Testis (tissue), 3 donors: Measurements from ENCODE around the gene PFN3. TPM values are rescaled to one million over a fixed set of nuclear protein-coding genes. Genes with fewer than 3 reads are reported as not detected.

Source experiments
- DNase-seq: peaks from one replicate; pipeline ENCODE4 v3.0.0-alpha.2; 2019
- H3K27ac ChIP-seq, 2 donors: fragments of 200-600 bp; sonication (generic); one replicate each; pipeline ENCODE4 v1.5.1; 2019
- H3K27me3 ChIP-seq: fragments of 200-600 bp; sonication (generic); one replicate; pipeline ENCODE4 v1.5.1; 2019
- H3K36me3 ChIP-seq: fragments of 200-600 bp; sonication (generic); one replicate; pipeline ENCODE4 v1.5.1; 2017; ENCODE audit warnings: low read depth; ENCODE audit errors: missing control alignments
- H3K4me1 ChIP-seq: fragments of 200-600 bp; sonication (generic); one replicate; pipeline ENCODE4 v1.5.1; 2019
- H3K4me3 ChIP-seq, 2 donors: fragments of 200-600 bp; sonication (generic); one replicate each; pipeline ENCODE4 v1.5.1; 2017 to 2019
- H3K9me3 ChIP-seq: fragments of 200-600 bp; sonication (generic); one replicate; pipeline ENCODE4 v1.5.1; 2017
- POLR2A ChIP-seq: fragments of 450-650 bp; IDR thresholded peaks from one replicate; pipeline ENCODE4 v1.6.1; 2017; ENCODE audit warnings: antibody characterized with exemption, mild to moderate bottlenecking, moderate library complexity
- WGBS, 2 donors: methylation state at CpG; one replicate each; pipeline ENCODE4 v1.1.5; 2018; 5-methylcytosine and 5-hydroxymethylcytosine counted together
- intact Hi-C: fragments of 100-400 bp; cut with DNase I; formaldehyde crosslinking; loops from one replicate; pipeline ENCODE4 v1.15.1; 2023; ENCODE audit warnings: low total_unique reads
- polyA plus RNA-seq: library from polyadenylated mRNA; stranded (reverse); fragments of 350-450 nt; fragmentation: Illumina TruSeq; extraction: RNeasy Lipid Tissue Mini Kit (QIAGEN cat#74804); gene quantifications from one replicate; pipeline ENCODE4 v1.2.3, GENCODE V29; 2014; ENCODE audit warnings: low read depth, low replicate concordance; ENCODE audit not compliant: insufficient read depth
- total RNA-seq, 2 donors: library from RNA; depleted of rRNA; stranded (reverse); fragments of >200 nt; gene quantifications; one replicate each; pipeline ENCODE4 v1.2.3, GENCODE V29; 2016
- TF ChIP-seq, protein P1 (sequence below), 3 experiments: fragments of 450-650 bp in 2 of 3; fragments of 200-600 bp in 1 of 3; sonication (generic) in 1 of 3; IDR thresholded peaks; one replicate each; pipeline ENCODE4 v1.5.1; 2016 to 2019; ENCODE audit warnings: antibody characterized with exemption in 3 of 3, mild to moderate bottlenecking in 2 of 3, moderate library complexity in 1 of 3

PFN3 gene
- total and polyA plus RNA-seq, 3 donors from 2014 or later, result 7.4 to 45.7 (median 27.5) TPM

- H3K36me3 ChIP-seq, result no peaks in the 10 kb centered on the region
- no peaks in the 10 kb centered on the region for H3K27me3 ChIP-seq
- intact Hi-C loops, result no loop called here
- no peaks in the 10 kb centered on the region for H3K9me3 ChIP-seq
- TF ChIP-seq, protein P1, sequence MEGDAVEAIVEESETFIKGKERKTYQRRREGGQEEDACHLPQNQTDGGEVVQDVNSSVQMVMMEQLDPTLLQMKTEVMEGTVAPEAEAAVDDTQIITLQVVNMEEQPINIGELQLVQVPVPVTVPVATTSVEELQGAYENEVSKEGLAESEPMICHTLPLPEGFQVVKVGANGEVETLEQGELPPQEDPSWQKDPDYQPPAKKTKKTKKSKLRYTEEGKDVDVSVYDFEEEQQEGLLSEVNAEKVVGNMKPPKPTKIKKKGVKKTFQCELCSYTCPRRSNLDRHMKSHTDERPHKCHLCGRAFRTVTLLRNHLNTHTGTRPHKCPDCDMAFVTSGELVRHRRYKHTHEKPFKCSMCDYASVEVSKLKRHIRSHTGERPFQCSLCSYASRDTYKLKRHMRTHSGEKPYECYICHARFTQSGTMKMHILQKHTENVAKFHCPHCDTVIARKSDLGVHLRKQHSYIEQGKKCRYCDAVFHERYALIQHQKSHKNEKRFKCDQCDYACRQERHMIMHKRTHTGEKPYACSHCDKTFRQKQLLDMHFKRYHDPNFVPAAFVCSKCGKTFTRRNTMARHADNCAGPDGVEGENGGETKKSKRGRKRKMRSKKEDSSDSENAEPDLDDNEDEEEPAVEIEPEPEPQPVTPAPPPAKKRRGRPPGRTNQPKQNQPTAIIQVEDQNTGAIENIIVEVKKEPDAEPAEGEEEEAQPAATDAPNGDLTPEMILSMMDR (IDR thresholded peaks at IDR 0.05), result no peak
- no peak for TF ChIP-seq POLR2A
- WGBS, 2 donors, result 1% methylated on average over 30 of the region's 52 CpGs; no CpG with 5 or more reads in 1 of the 2 donors
- H3K27ac ChIP-seq, result no peak overlapping the region
- peak overlapping the region; percentile 59 to 65 for H3K4me3 ChIP-seq
- DNase-seq, result peak; percentile 71
- peaks cover 16% of the 10 kb centered on the region for H3K4me1 ChIP-seq
These were observed 46.7 kb upstream of the PFN3 start for GRCh38 chr5:177447066-177447610.

DNA sequence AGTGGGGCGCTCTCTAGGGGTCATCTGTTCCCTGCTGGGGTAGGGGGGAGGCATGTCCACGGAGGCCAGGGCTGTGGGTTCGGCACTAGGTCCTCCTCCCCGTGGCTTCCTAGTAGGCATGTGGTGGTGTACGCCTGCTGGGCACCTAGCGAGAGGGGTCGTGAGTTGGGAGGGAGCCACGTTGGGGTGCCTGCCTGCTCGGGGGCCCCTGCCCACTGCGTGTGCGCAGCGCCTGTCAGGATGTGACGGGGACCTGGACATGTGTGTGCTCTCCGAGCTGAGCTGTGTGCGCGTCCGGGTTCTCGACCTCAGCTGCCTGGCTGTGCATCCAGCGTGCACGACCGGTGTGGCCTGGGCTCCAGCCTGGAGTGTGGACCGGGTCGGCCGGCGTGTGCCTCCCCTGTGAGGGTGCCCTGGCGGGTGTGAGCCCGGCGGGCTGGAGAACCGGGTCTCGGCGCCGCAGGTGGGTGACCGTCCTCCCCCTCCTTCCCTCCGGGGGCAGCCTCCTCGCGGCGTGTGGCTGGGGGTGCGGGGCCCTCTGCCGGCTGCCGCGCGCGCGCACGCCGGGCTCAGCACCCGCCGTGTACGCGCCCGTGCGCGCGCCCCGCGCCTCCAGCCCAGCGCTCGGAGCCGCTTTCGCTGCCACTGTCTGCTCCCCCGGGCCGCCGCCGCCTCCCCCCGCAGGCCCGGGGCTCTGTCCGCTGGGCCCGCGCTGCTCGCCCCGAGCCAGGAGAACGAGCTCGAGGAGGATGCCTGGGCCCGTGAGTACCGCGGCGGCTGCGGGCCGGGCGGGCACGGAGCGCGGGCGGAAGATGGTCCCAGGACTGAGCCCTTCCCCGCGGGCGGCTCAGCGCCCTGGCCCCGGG, 46.0 kb upstream of the PFN3 start, which contains the start of gene PRR7:
Gene PRR7, plus strand, starts transcription at position 615 of the 866 bp plus-strand sequence. CDS start 8,254 bp downstream, outside the sequence.
- Histone ChIP-seq H3K4me1 (peaks cover 16% of the 10 kb centered on the region), H3K27me3 (no peaks in the 10 kb centered on the region), H3K4me3 (peak within 1 kb of the TSS; percentile 59 to 65), H3K36me3 (no peaks in the 10 kb centered on the region), H3K9me3 (no peaks in the 10 kb centered on the region), H3K27ac (no peak within 1 kb of the TSS)
- intact Hi-C loops, result no loop called here
- peak; percentile 79 for DNase-seq
- TF ChIP-seq POLR2A, result no peak
- TF ChIP-seq, protein P1 (IDR thresholded peaks at IDR 0.05), result no peak
- 0 to 1% methylated on average over 3 to 76 of the region's 89 CpGs for WGBS, 2 donors

DNA sequence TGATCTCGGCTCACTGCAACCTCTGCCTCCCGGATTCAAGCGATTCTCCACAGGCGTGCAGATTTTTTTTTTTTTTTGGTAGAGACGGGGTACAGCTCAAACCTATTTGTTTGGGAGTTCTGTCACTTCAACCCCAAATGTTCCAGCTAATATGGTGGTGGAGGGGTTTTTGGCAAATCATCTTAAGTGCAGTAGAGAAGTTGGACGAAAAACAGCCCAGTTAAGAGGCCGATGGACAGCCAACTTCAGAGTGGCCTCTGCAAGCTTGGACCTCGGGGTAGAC, 45.4 kb upstream of the PFN3 start:
- Histone ChIP-seq H3K27ac (no peak overlapping the region), H3K36me3 (no peaks in the 10 kb centered on the region), H3K4me1 (peaks cover 16% of the 10 kb centered on the region), H3K9me3 (no peaks in the 10 kb centered on the region), H3K27me3 (no peaks in the 10 kb centered on the region), H3K4me3 (peak overlapping the region; percentile 59 to 65)
- 5 to 8% methylated on average over 6 to 8 of the region's 8 CpGs for WGBS, 2 donors
- intact Hi-C loops, result no loop called here
- no peak for TF ChIP-seq POLR2A
- TF ChIP-seq, protein P1 (IDR thresholded peaks at IDR 0.05), result no peak
- DNase-seq, result no peak

GRCh38 chr5:177445052-177445916, 44.8 kb upstream of the PFN3 start:
- Histone ChIP-seq H3K27me3 (no peaks in the 10 kb centered on the region), H3K36me3 (no peaks in the 10 kb centered on the region), H3K4me1 (peaks cover 16% of the 10 kb centered on the region), H3K27ac (no peak overlapping the region), H3K9me3 (no peaks in the 10 kb centered on the region), H3K4me3 (no peak overlapping the region)
- WGBS, 2 donors, result 53 to 62% methylated on average over 10 of the region's 10 CpGs
- intact Hi-C loops, result no loop called here
- no peak for DNase-seq
- no peak for TF ChIP-seq POLR2A
- TF ChIP-seq, protein P1 (IDR thresholded peaks at IDR 0.05), result no peak
